Stimulated activated naive CD4-positive, alpha-beta T cell (primary cell): ENCODE measurements around the gene ANKRD13B.

ENCODE experiments used
- DNase-seq, 6 experiments: peaks; one replicate each; lab custom pipeline; 2025; lab: John Stamatoyannopoulos, UW

ANKRD13B gene

GRCh38 chr17:29568331-29569244 is 24.3 kb upstream of the ANKRD13B start, which contains the start of gene TP53I13:
TP53I13 (plus strand) TSS chr17:29568701; CDS start chr17:29568759, 58 bp downstream.
- DNase-seq = peak; percentile 73 to 89 (median 85)

GRCh38 chr17:29569245-29569950 is 23.5 kb upstream of the ANKRD13B start:
- peak in 1 of 6 experiments; percentile 25 for DNase-seq

GRCh38 chr17:29570521-29570920 is 22.4 kb upstream of the ANKRD13B start:
- no peak for DNase-seq

- no peak for DNase-seq
Observed at GRCh38 chr17:29571486-29571882, 21.4 kb upstream of the ANKRD13B start.

- no peak for DNase-seq
Observed at GRCh38 chr17:29571883-29572681, 20.9 kb upstream of the ANKRD13B start.

GRCh38 chr17:29572691-29573557 is 20.0 kb upstream of the ANKRD13B start:
- DNase-seq = peak in 2 of 6 experiments; percentile 11 to 14

GRCh38 chr17:29573558-29573869 is 19.4 kb upstream of the ANKRD13B start:
- DNase-seq = no peak

GRCh38 chr17:29573871-29574731 is 18.8 kb upstream of the ANKRD13B start:
- no peak for DNase-seq

GRCh38 chr17:29574732-29575510 is 18.0 kb upstream of the ANKRD13B start:
- no peak for DNase-seq

- no peak for DNase-seq
Observed at GRCh38 chr17:29575511-29576213, 17.3 kb upstream of the ANKRD13B start.

GRCh38 chr17:29576214-29577000 is 16.5 kb upstream of the ANKRD13B start:
- DNase-seq = no peak

- no peak for DNase-seq
Observed at GRCh38 chr17:29577001-29577370, 15.9 kb upstream of the ANKRD13B start.

GRCh38 chr17:29577385-29578211 is 15.3 kb upstream of the ANKRD13B start:
- DNase-seq = no peak

GRCh38 chr17:29578626-29579485 is 14.1 kb upstream of the ANKRD13B start:
- no peak for DNase-seq

- peak; percentile 78 to 88 (median 85) for DNase-seq
Observed at GRCh38 chr17:29579866-29580771, 12.8 kb upstream of the ANKRD13B start.
